ENCODE measurements around the gene SHISA6. TPM values are rescaled to one million over a fixed set of nuclear protein-coding genes. Genes with fewer than 3 reads are reported as not detected.

The SHISA6 gene
- total and polyA plus RNA-seq, 4 donors, result not detected

DNA sequence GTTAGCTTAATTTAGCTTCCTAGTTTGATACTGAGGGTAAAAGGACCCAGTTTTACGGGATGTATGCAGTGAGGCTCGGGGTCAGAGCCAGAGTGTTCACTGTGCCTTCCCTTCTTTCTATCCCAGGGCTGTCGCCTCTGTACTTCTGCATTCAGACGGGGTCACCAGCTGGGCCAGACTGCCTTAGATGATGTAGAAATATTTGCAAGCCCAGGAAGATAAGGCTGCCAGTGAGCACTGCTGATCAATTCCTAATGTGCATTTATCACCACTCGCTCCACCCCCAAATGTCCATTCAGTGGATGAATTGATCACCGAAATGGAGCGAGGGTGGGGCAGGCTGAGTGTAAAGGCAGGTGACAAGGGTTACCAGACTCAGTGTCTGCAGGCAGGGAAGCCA is 9.1 kb downstream of the SHISA6 start:
- H3K4me1 ChIP-seq (ENCODE audit: control insufficient read depth in 4 of 4, insufficient read depth in 4 of 4, low read length in 3 of 4), result no peaks in the 10 kb centered on the region
- no peaks in the 10 kb centered on the region for H3K36me3 ChIP-seq (ENCODE audit: control insufficient read depth in 4 of 4, insufficient read depth in 3 of 4, low read depth in 1 of 4, low read length in 3 of 4)
- H3K9me3 ChIP-seq (ENCODE audit: control insufficient read depth in 4 of 4, low read length in 3 of 4), result no peaks in the 10 kb centered on the region
- H3K27ac ChIP-seq (ENCODE audit: low read depth in 1 of 2, low read length in 2 of 2), result no peak overlapping the region
- WGBS, result 49% methylated on average over 7 of the region's 7 CpGs
- H3K9ac ChIP-seq (ENCODE audit: low read depth in 1 of 2, low read length in 2 of 2), result no peak overlapping the region
- H3K27me3 ChIP-seq (ENCODE audit: control insufficient read depth in 4 of 4, insufficient read depth in 4 of 4, low read length in 3 of 4), result peaks cover 0 to 9% (median 3%) of the 10 kb centered on the region in 4 donors
- TF ChIP-seq, protein P1, sequence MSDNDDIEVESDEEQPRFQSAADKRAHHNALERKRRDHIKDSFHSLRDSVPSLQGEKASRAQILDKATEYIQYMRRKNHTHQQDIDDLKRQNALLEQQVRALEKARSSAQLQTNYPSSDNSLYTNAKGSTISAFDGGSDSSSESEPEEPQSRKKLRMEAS (IDR thresholded peaks at IDR 0.05), result no peak
- TF ChIP-seq GABPA (IDR thresholded peaks at IDR 0.05 in 1 of 2, conservative IDR thresholded peaks at IDR 0.05 in 1 of 2) (no peak), CTCF (IDR thresholded peaks at IDR 0.05; ENCODE audit: low read depth, low read length, missing input control) (no peak)
- DNase-seq (ENCODE audit: low spot score), result no peak
- no peak overlapping the region for H3K4me3 ChIP-seq (ENCODE audit: low read depth in 1 of 3, low read length in 3 of 3)

DNA sequence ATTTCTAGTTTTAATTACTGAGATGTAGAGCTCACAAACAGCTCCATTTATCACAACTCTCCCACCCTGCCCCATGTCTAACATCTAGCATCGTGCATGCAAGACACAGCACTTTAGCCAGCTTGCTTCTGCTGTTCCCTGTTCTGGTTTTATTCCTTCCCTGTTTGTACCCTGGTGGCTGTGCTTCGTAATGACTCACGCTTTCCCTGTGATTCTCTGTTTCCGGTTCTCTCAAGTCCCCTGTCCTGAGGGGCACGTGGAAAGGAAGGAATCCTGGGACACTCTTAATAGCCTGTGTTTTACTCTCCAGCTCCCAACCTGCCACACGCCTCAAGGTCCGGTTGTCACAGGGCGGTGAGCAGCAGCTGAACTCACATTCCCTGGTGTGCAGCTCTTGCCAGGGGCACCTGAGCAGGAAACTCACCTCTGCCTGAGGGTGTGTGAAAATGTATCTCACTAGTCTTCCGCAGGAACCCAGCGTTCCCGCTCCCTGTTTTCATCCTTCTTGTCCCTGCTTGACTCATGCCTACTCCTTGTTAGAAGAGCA is 10.6 kb downstream of the SHISA6 start:
- TF ChIP-seq, protein P1 (IDR thresholded peaks at IDR 0.05), result no peak
- no peak for TF ChIP-seq RXRA (IDR thresholded peaks at IDR 0.05)
- TF ChIP-seq, protein P2, sequence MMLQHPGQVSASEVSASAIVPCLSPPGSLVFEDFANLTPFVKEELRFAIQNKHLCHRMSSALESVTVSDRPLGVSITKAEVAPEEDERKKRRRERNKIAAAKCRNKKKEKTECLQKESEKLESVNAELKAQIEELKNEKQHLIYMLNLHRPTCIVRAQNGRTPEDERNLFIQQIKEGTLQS (IDR thresholded peaks at IDR 0.05), result no peak
- TF ChIP-seq JUND (IDR thresholded peaks at IDR 0.05), result no peak
- TF ChIP-seq HNF4G (IDR thresholded peaks at IDR 0.05), result no peak
- no peak for TF ChIP-seq RAD21 (IDR thresholded peaks at IDR 0.05)
- TF ChIP-seq YY1 (IDR thresholded peaks at IDR 0.05), result no peak
- TF ChIP-seq FOXA1 (IDR thresholded peaks at IDR 0.05), result no peak
- no peak for TF ChIP-seq GABPA (IDR thresholded peaks at IDR 0.05 in 1 of 2, conservative IDR thresholded peaks at IDR 0.05 in 1 of 2)
- no peak for TF ChIP-seq SP1 (IDR thresholded peaks at IDR 0.05)
- TF ChIP-seq HNF4A (conservative IDR thresholded peaks at IDR 0.05), result no peak
- TF ChIP-seq FOXA2 (IDR thresholded peaks at IDR 0.05), result no peak
- TF ChIP-seq REST (IDR thresholded peaks at IDR 0.05), result no peak
- no peak for TF ChIP-seq NR2F2 (IDR thresholded peaks at IDR 0.05)
- Histone ChIP-seq H3K9ac (ENCODE audit: low read depth in 1 of 2, low read length in 2 of 2) (no peak overlapping the region), H3K4me3 (ENCODE audit: low read depth in 1 of 3, low read length in 3 of 3) (no peak overlapping the region), H3K4me1 (ENCODE audit: control insufficient read depth in 4 of 4, insufficient read depth in 4 of 4, low read length in 3 of 4) (no peaks in the 10 kb centered on the region), H3K36me3 (ENCODE audit: control insufficient read depth in 4 of 4, insufficient read depth in 3 of 4, low read depth in 1 of 4, low read length in 3 of 4) (no peaks in the 10 kb centered on the region), H3K27ac (ENCODE audit: low read depth in 1 of 2, low read length in 2 of 2) (no peak overlapping the region), H3K9me3 (ENCODE audit: control insufficient read depth in 4 of 4, low read length in 3 of 4) (no peaks in the 10 kb centered on the region), H3K27me3 (ENCODE audit: control insufficient read depth in 4 of 4, insufficient read depth in 4 of 4, low read length in 3 of 4) (peaks cover 0 to 11% (median 3%) of the 10 kb centered on the region in 4 donors)
- no peak for DNase-seq (ENCODE audit: low spot score)
- WGBS, result 69% methylated on average over 11 of the region's 11 CpGs

All from liver (tissue), 9 donors.